Neural progenitor cell (in vitro differentiated cells): ENCODE data around the gene B9D1. TPM values are rescaled to one million over a fixed set of nuclear protein-coding genes. Genes with fewer than 3 reads are reported as not detected.

Experiments
- DNase-seq: peaks from one replicate; pipeline ENCODE4 v3.0.0-alpha.2; 2016; ENCODE audit warnings: low spot score
- H2AFZ ChIP-seq: fragments of 200-600 bp; sonication (generic); replicated peaks from 2 replicates; pipeline ENCODE4 v1.6.1; 2016; ENCODE audit warnings: antibody characterized with exemption
- H3F3A ChIP-seq: fragments of 200-600 bp; sonication (generic); 2 replicates; pipeline ENCODE4 v1.6.1; 2016; ENCODE audit warnings: antibody characterized with exemption, low read depth
- H3K27ac ChIP-seq: fragments of 200-600 bp; sonication (generic); 2 replicates; pipeline ENCODE4 v1.5.1; 2016; ENCODE audit warnings: mild to moderate bottlenecking
- H3K27me3 ChIP-seq: fragments of 200-600 bp; sonication (generic); 2 replicates; pipeline ENCODE4 v1.6.1; 2016; ENCODE audit warnings: mild to moderate bottlenecking, moderate library complexity
- H3K36me3 ChIP-seq: fragments of 200-600 bp; sonication (generic); 2 replicates; pipeline ENCODE4 v1.5.1; 2016
- H3K4me1 ChIP-seq: fragments of 200-600 bp; sonication (generic); 2 replicates; pipeline ENCODE4 v1.6.1; 2016; ENCODE audit warnings: mixed run types
- H3K4me2 ChIP-seq: fragments of 200-600 bp; sonication (generic); 2 replicates; pipeline ENCODE4 v1.6.1; 2016
- H3K4me3 ChIP-seq: fragments of 200-600 bp; sonication (generic); 2 replicates; pipeline ENCODE4 v1.5.1; 2016
- H3K79me2 ChIP-seq: fragments of 200-600 bp; sonication (generic); 2 replicates; pipeline ENCODE4 v1.6.1; 2016; ENCODE audit warnings: low read depth
- H3K9ac ChIP-seq: fragments of 200-600 bp; sonication (generic); 2 replicates; pipeline ENCODE4 v1.6.1; 2016
- H3K9me3 ChIP-seq: fragments of 200-600 bp; sonication (generic); 2 replicates; pipeline ENCODE4 v1.5.1; 2016; ENCODE audit warnings: low read depth
- H4K20me1 ChIP-seq: fragments of 200-600 bp; sonication (generic); 2 replicates; pipeline ENCODE4 v1.6.1; 2016; ENCODE audit warnings: low read depth
- H3K27ac Mint-ChIP-seq: 3 replicates; pipeline ENCODE4 v1.8.0; 2021; ENCODE audit warnings: mixed read lengths
- H3K27me3 Mint-ChIP-seq: 2 replicates; pipeline ENCODE4 v1.8.0; 2022; ENCODE audit warnings: low read depth, mild to moderate bottlenecking, inconsistent platforms, moderate library complexity, mixed read lengths; ENCODE audit not compliant: insufficient read depth
- H3K36me3 Mint-ChIP-seq: 3 replicates; pipeline ENCODE4 v1.8.0; 2021; ENCODE audit warnings: mixed read lengths
- H3K4me1 Mint-ChIP-seq: 3 replicates; pipeline ENCODE4 v1.8.0; 2021; ENCODE audit warnings: mixed read lengths
- H3K4me3 Mint-ChIP-seq: 3 replicates; pipeline ENCODE4 v1.8.0; 2021; ENCODE audit warnings: mild to moderate bottlenecking, moderate library complexity, mixed read lengths
- H3K9me3 Mint-ChIP-seq: 3 replicates; pipeline ENCODE4 v1.8.0; 2020; ENCODE audit warnings: mixed read lengths
- CTCF ChIP-seq: fragments of 200-600 bp; sonication (generic); IDR thresholded peaks from 2 replicates; pipeline ENCODE4 v1.5.1; 2017; ENCODE audit warnings: antibody characterized with exemption, mild to moderate bottlenecking
- EZH2 ChIP-seq: fragments of 200-600 bp; sonication (generic); IDR thresholded peaks from 2 replicates; pipeline ENCODE4 v1.6.1; 2017; ENCODE audit warnings: antibody characterized with exemption, mild to moderate bottlenecking, moderate library complexity
- EZH2phosphoT487 ChIP-seq: fragments of 200-600 bp; sonication (generic); IDR thresholded peaks from 2 replicates; pipeline ENCODE4 v1.6.1; 2017; ENCODE audit warnings: antibody characterized with exemption
- total RNA-seq: library from RNA; depleted of rRNA; stranded (reverse); fragments of >200 nt; gene quantifications from 2 replicates; pipeline ENCODE4 v1.2.3, GENCODE V29; 2015; ENCODE audit warnings: low replicate concordance

B9D1 gene
- total RNA-seq, 1 donor from 2014 or later, result 15.1 TPM

- no peak for DNase-seq
- Histone ChIP-seq H3K9ac (no peak overlapping the region), H3K4me2 (no peak overlapping the region), H3K27me3 (no peaks in the 10 kb centered on the region), H3K4me3 (no peak overlapping the region), H3F3A (no peaks in the 10 kb centered on the region), H3K4me1 (no peaks in the 10 kb centered on the region), H3K79me2 (no peaks in the 10 kb centered on the region), H4K20me1 (no peaks in the 10 kb centered on the region), H3K27ac (no peak overlapping the region), H2AFZ (no peak overlapping the region), H3K36me3 (peaks cover 11% of the 10 kb centered on the region), H3K9me3 (peaks cover 12% of the 10 kb centered on the region)
- Mint-ChIP-seq H3K27ac (no peak overlapping the region), H3K27me3 (peaks cover 8% of the 10 kb centered on the region), H3K9me3 (peaks cover 15% of the 10 kb centered on the region), H3K36me3 (peaks cover 34% of the 10 kb centered on the region), H3K4me1 (peaks cover 38% of the 10 kb centered on the region), H3K4me3 (no peak overlapping the region)
- TF ChIP-seq CTCF (no peak), EZH2 (no peak), EZH2phosphoT487 (no peak)
Measured at GRCh38 chr17:19328441-19329061, 34.0 kb downstream of the B9D1 start.

- peaks cover 38% of the 10 kb centered on the region for H3K36me3 Mint-ChIP-seq
- H3K4me3 Mint-ChIP-seq, result no peak overlapping the region
- Histone ChIP-seq H3F3A (no peaks in the 10 kb centered on the region), H3K4me1 (no peaks in the 10 kb centered on the region), H3K9me3 (peaks cover 12% of the 10 kb centered on the region), H3K4me3 (no peak overlapping the region), H3K27ac (no peak overlapping the region), H3K9ac (no peak overlapping the region), H3K36me3 (peaks cover 11% of the 10 kb centered on the region), H3K4me2 (no peak overlapping the region), H3K79me2 (no peaks in the 10 kb centered on the region), H2AFZ (no peak overlapping the region), H4K20me1 (no peaks in the 10 kb centered on the region), H3K27me3 (no peaks in the 10 kb centered on the region)
- H3K27me3 Mint-ChIP-seq, result peaks cover 8% of the 10 kb centered on the region
- no peak for DNase-seq
- H3K4me1 Mint-ChIP-seq, result peaks cover 32% of the 10 kb centered on the region
- no peak for TF ChIP-seq EZH2
- TF ChIP-seq CTCF, result no peak
- TF ChIP-seq EZH2phosphoT487, result no peak
- no peak overlapping the region for H3K27ac Mint-ChIP-seq
- H3K9me3 Mint-ChIP-seq, result peaks cover 15% of the 10 kb centered on the region
Measured at GRCh38 chr17:19327031-19327783, 35.3 kb downstream of the B9D1 start.

- DNase-seq, result no peak
- Mint-ChIP-seq H3K4me3 (no peak overlapping the region), H3K36me3 (peaks cover 42% of the 10 kb centered on the region), H3K27me3 (peaks cover 8% of the 10 kb centered on the region), H3K9me3 (peaks cover 15% of the 10 kb centered on the region), H3K27ac (no peak overlapping the region), H3K4me1 (peaks cover 19% of the 10 kb centered on the region)
- no peak overlapping the region for H3K4me3 ChIP-seq
- H3K4me1 ChIP-seq, result no peaks in the 10 kb centered on the region
- H4K20me1 ChIP-seq, result no peaks in the 10 kb centered on the region
- no peak overlapping the region for H3K9ac ChIP-seq
- H3K9me3 ChIP-seq, result peaks cover 12% of the 10 kb centered on the region
- no peaks in the 10 kb centered on the region for H3F3A ChIP-seq
- no peak overlapping the region for H3K4me2 ChIP-seq
- H3K27ac ChIP-seq, result no peak overlapping the region
- peaks cover 11% of the 10 kb centered on the region for H3K36me3 ChIP-seq
- no peak for TF ChIP-seq EZH2phosphoT487
- H3K79me2 ChIP-seq, result no peaks in the 10 kb centered on the region
- no peak overlapping the region for H2AFZ ChIP-seq
- no peaks in the 10 kb centered on the region for H3K27me3 ChIP-seq
Measured at GRCh38 chr17:19325542-19325941, 37.0 kb downstream of the B9D1 start.

- Mint-ChIP-seq H3K4me3 (no peak overlapping the region), H3K36me3 (peaks cover 39% of the 10 kb centered on the region), H3K4me1 (peaks cover 17% of the 10 kb centered on the region), H3K27me3 (no peaks in the 10 kb centered on the region), H3K9me3 (peaks cover 15% of the 10 kb centered on the region), H3K27ac (no peak overlapping the region)
- no peak overlapping the region for H3K9ac ChIP-seq
- TF ChIP-seq EZH2phosphoT487 (no peak), EZH2 (no peak), CTCF (no peak)
- H4K20me1 ChIP-seq, result peaks cover 2% of the 10 kb centered on the region
- H2AFZ ChIP-seq, result no peak overlapping the region
- no peaks in the 10 kb centered on the region for H3K79me2 ChIP-seq
- no peaks in the 10 kb centered on the region for H3K27me3 ChIP-seq
- peaks cover 11% of the 10 kb centered on the region for H3K36me3 ChIP-seq
- no peak overlapping the region for H3K4me2 ChIP-seq
- H3K4me1 ChIP-seq, result no peaks in the 10 kb centered on the region
- no peak overlapping the region for H3K27ac ChIP-seq
- peaks cover 12% of the 10 kb centered on the region for H3K9me3 ChIP-seq
- H3K4me3 ChIP-seq, result no peak overlapping the region
- DNase-seq, result no peak
- no peaks in the 10 kb centered on the region for H3F3A ChIP-seq
Measured at GRCh38 chr17:19322861-19323260, 39.7 kb downstream of the B9D1 start.
